GM13977 (cell line): ENCODE results near the gene ADA.

Experiments
- DNase-seq: peaks from one replicate; pipeline ENCODE4 v3.0.0; 2012; ENCODE audit warnings: low spot score
- in situ Hi-C: fragments of 300-500 bp; cut with MboI; formaldehyde crosslinking; loops from one replicate; pipeline ENCODE4 v1.12.0; 2022; ENCODE audit warnings: low sequenced_read_pairs, low pct_unique_long_range_greater_than_20kb, mixed read lengths, inconsistent platforms; ENCODE audit not compliant: unreplicated experiment
- TF ChIP-seq, protein P1 (sequence below): IDR thresholded peaks from 2 replicates; pipeline ENCODE4 v1.5.1; 2012; ENCODE audit warnings: mild to moderate bottlenecking, control low read depth; ENCODE audit not compliant: insufficient read depth; ENCODE audit errors: extremely low read depth, missing control alignments

Gene ADA

DNA sequence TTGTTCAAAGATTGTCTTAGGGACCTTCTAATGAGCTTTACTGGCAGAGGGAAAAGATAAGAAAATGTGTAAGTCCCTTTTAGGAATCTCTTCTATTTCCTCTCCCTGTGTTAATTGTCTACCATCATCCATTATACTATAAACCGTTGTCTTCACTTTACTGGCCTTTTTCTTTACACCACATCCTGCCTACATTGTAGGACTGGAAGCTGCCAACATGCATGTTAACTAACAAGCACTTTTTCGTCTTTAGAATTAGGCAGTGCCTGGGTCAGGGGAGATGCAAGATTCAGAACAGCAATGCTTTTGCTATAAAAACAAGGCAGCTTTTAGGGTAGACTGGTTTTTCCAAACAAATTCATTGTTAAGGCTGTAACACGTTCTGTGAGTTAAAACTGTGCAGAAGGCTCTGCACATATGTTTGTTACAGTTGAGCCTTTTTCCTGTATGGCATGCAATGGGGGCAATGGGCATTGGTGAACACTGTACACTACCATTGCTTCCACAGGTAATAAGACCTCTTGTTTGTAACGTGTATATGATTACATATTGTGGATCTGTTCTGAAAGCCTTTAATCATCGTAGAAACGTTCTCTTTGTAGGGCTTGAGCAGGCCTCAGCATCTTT lies 80.0 kb downstream of the ADA start:
- no peak for DNase-seq
- TF ChIP-seq, protein P1, sequence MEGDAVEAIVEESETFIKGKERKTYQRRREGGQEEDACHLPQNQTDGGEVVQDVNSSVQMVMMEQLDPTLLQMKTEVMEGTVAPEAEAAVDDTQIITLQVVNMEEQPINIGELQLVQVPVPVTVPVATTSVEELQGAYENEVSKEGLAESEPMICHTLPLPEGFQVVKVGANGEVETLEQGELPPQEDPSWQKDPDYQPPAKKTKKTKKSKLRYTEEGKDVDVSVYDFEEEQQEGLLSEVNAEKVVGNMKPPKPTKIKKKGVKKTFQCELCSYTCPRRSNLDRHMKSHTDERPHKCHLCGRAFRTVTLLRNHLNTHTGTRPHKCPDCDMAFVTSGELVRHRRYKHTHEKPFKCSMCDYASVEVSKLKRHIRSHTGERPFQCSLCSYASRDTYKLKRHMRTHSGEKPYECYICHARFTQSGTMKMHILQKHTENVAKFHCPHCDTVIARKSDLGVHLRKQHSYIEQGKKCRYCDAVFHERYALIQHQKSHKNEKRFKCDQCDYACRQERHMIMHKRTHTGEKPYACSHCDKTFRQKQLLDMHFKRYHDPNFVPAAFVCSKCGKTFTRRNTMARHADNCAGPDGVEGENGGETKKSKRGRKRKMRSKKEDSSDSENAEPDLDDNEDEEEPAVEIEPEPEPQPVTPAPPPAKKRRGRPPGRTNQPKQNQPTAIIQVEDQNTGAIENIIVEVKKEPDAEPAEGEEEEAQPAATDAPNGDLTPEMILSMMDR, result no peak
- in situ Hi-C loops, result no loop called here

DNA sequence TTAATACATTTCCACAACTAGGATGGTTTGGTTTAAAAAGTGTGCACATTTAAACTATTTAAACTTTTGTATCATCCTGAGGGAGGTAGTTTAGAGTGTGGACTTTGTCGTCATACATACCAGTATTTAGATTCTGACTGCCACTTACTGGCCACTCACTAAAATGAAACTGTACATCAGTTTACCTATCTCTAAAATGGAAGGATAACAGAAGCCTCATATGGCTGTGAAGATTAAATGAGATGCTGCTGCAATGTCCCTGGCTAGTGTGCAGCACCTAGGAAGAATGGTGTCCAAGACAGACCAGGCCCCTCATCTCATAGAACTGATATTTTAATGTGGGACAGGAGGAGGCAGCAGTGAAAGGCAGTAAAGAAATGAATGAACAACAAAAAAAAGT lies 81.1 kb downstream of the ADA start:
- in situ Hi-C loops, result no loop called here
- DNase-seq, result no peak
- TF ChIP-seq, protein P1, result no peak
